Ishikawa (cell line): ENCODE results near the gene ABCG1.

ENCODE experiments used
- CEBPB ChIP-seq: IDR thresholded peaks from 2 replicates; pipeline ENCODE4 v1.6.1; 2012
- EGR1 ChIP-seq: IDR thresholded peaks from 2 replicates; pipeline ENCODE4 v1.6.1; 2012
- EP300 ChIP-seq: IDR thresholded peaks from 2 replicates; pipeline ENCODE4 v1.6.1; 2012; ENCODE audit warnings: borderline replicate concordance
- RAD21 ChIP-seq: IDR thresholded peaks from 2 replicates; pipeline ENCODE4 v1.6.1; 2012; ENCODE audit warnings: low read depth
- REST ChIP-seq: IDR thresholded peaks from 2 replicates; pipeline ENCODE4 v1.6.1; 2012; ENCODE audit warnings: low read depth, mild to moderate bottlenecking
- TAF1 ChIP-seq: IDR thresholded peaks from 2 replicates; pipeline ENCODE4 v1.6.1; 2012; ENCODE audit warnings: low read depth, mild to moderate bottlenecking
- USF1 ChIP-seq: IDR thresholded peaks from 2 replicates; pipeline ENCODE4 v1.6.1; 2012
- ZBTB7A ChIP-seq: IDR thresholded peaks from 2 replicates; pipeline ENCODE4 v1.6.1; 2012; ENCODE audit warnings: low read depth

DNA sequence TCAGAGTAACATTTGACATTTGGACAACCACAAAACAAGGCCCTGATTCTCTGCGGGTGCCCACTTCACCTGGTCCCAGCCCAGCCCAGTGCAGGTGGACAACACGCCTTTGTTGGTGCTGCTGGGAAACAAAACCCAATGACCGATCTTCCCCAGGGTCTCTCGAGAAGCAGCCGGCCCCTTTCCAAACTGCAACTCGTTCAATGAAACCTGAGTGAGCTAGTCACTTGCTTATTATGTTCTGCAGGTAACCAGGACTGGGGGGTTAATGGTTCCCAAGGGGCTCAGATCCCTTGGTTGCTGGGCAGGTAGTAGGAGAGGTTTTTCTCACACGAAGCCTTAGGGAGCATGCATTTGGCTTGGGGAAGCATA, 42.9 kb downstream of the ABCG1 start:
- no peak for TF ChIP-seq REST
- no peak for TF ChIP-seq RAD21
- no peak for TF ChIP-seq USF1
- TF ChIP-seq EGR1: no peak
- TF ChIP-seq EP300: no peak
- TF ChIP-seq TAF1: no peak
- no peak for TF ChIP-seq ZBTB7A
- TF ChIP-seq CEBPB: no peak
